Neural cell (in vitro differentiated cells): Measurements from ENCODE around the gene TLCD5. TPM values are rescaled to one million over a fixed set of nuclear protein-coding genes. Genes with fewer than 3 reads are reported as not detected.

Source experiments
- H2AFZ ChIP-seq: fragments of 200-600, 300-800 bp; sonication (generic), shearing (Covaris generic); 2 replicates; pipeline ENCODE4 v1.6.0; 2014; ENCODE audit warnings: low read depth, mild to moderate bottlenecking, antibody characterized with exemption, low read length, moderate library complexity
- H3F3A ChIP-seq: fragments of 200-600 bp; shearing (Covaris generic); 2 replicates; pipeline ENCODE4 v1.6.1; 2016; ENCODE audit warnings: mild to moderate bottlenecking, moderate library complexity, mixed read lengths, antibody characterized with exemption, low read length; ENCODE audit not compliant: insufficient read depth, poor library complexity, severe bottlenecking
- H3K27ac ChIP-seq: fragments of 200-600, 300-800 bp; sonication (generic), shearing (Covaris generic); 2 replicates; pipeline ENCODE4 v1.5.1; 2014; ENCODE audit warnings: mild to moderate bottlenecking, low read length, moderate library complexity
- H3K27me3 ChIP-seq: fragments of 300-800, 200-600 bp; sonication (generic), shearing (Covaris generic); 2 replicates; pipeline ENCODE4 v1.6.0; 2014; ENCODE audit warnings: mild to moderate bottlenecking, low read depth, low read length, moderate library complexity; ENCODE audit not compliant: insufficient read depth
- H3K36me3 ChIP-seq: fragments of 300-800, 200-600 bp; sonication (generic), shearing (Covaris generic); 2 replicates; pipeline ENCODE4 v1.5.1; 2014; ENCODE audit warnings: mild to moderate bottlenecking, antibody characterized with exemption, low read length, moderate library complexity; ENCODE audit not compliant: insufficient read depth
- H3K4me2 ChIP-seq: fragments of 300-800, 200-600 bp; sonication (generic), shearing (Covaris generic); 2 replicates; pipeline ENCODE4 v1.6.0; 2014; ENCODE audit warnings: mild to moderate bottlenecking, low read length
- H3K4me3 ChIP-seq: fragments of 300-800, 200-600 bp; sonication (generic), shearing (Covaris generic); 2 replicates; pipeline ENCODE4 v1.5.1; 2014; ENCODE audit warnings: mild to moderate bottlenecking, low read length, moderate library complexity
- H3K79me2 ChIP-seq: fragments of 200-600 bp; shearing (Covaris generic); replicated peaks from 2 replicates; pipeline ENCODE4 v1.6.0; 2014; ENCODE audit warnings: mild to moderate bottlenecking, low read length, moderate library complexity; ENCODE audit not compliant: insufficient read depth
- H3K9ac ChIP-seq: fragments of 300-800, 200-600 bp; sonication (generic), shearing (Covaris generic); 2 replicates; pipeline ENCODE4 v1.6.1; 2016; ENCODE audit warnings: mild to moderate bottlenecking, low read length, mixed read lengths
- H3K9me2 ChIP-seq: fragments of 200-600 bp; shearing (Covaris generic); 2 replicates; pipeline ENCODE4 v1.6.1; 2016; ENCODE audit warnings: mild to moderate bottlenecking, low read length, mixed read lengths; ENCODE audit not compliant: insufficient read depth
- H3K9me3 ChIP-seq: fragments of 200-600, 300-800 bp; sonication (generic), shearing (Covaris generic); 2 replicates; pipeline ENCODE4 v1.6.1; 2016; ENCODE audit warnings: mild to moderate bottlenecking, mixed run types, low read length, moderate library complexity, mixed read lengths
- H4K20me1 ChIP-seq: fragments of 200-600 bp; shearing (Covaris generic); 2 replicates; pipeline ENCODE4 v1.6.1; 2016; ENCODE audit warnings: mild to moderate bottlenecking, mixed run types; ENCODE audit not compliant: insufficient read depth
- CTCF ChIP-seq: fragments of 450-650 bp; IDR thresholded peaks from 2 replicates; pipeline ENCODE4 v1.5.1; 2014; ENCODE audit warnings: antibody characterized with exemption, mild to moderate bottlenecking, moderate library complexity; ENCODE audit not compliant: poor library complexity, severe bottlenecking
- EP300 ChIP-seq: fragments of 450-650 bp; conservative IDR thresholded peaks from 2 replicates; pipeline ENCODE4 v1.6.1; 2014; ENCODE audit warnings: antibody characterized with exemption, mild to moderate bottlenecking, moderate library complexity; ENCODE audit not compliant: poor library complexity, severe bottlenecking
- EZH2 ChIP-seq: fragments of 200-600, 300-800 bp; shearing (Covaris generic), sonication (generic); IDR thresholded peaks from 2 replicates; pipeline ENCODE4 v1.6.1; 2014; ENCODE audit warnings: antibody characterized with exemption, low read length, borderline replicate concordance, mild to moderate bottlenecking; ENCODE audit not compliant: insufficient read depth, poor library complexity, severe bottlenecking
- MXI1 ChIP-seq: fragments of 450-650 bp; conservative IDR thresholded peaks from 2 replicates; pipeline ENCODE4 v1.6.1; 2014; ENCODE audit warnings: antibody characterized with exemption, mild to moderate bottlenecking; ENCODE audit not compliant: poor library complexity, severe bottlenecking
- POLR2AphosphoS5 ChIP-seq: IDR thresholded peaks from 2 replicates; pipeline ENCODE4 v1.6.1; 2012
- RAD21 ChIP-seq: fragments of 450-650 bp; conservative IDR thresholded peaks from 2 replicates; pipeline ENCODE4 v1.6.1; 2014; ENCODE audit warnings: antibody characterized with exemption, mild to moderate bottlenecking, moderate library complexity
- REST ChIP-seq: IDR thresholded peaks from 2 replicates; pipeline ENCODE4 v1.6.1; 2012; ENCODE audit warnings: borderline replicate concordance
- SMC3 ChIP-seq: fragments of 450-650 bp; conservative IDR thresholded peaks from 2 replicates; pipeline ENCODE4 v1.6.1; 2014; ENCODE audit warnings: antibody characterized with exemption, mild to moderate bottlenecking, moderate library complexity; ENCODE audit not compliant: poor library complexity
- TAF1 ChIP-seq: IDR thresholded peaks from 2 replicates; pipeline ENCODE4 v1.6.1; 2012; ENCODE audit warnings: low read depth
- polyA minus RNA-seq: library from RNA; depleted of rRNA, polyadenylated mRNA; stranded (reverse); fragments of >200 nt; gene quantifications from 2 replicates; pipeline ENCODE4 v1.2.3, GENCODE V29; 2014
- polyA plus RNA-seq: library from polyadenylated mRNA; depleted of rRNA; stranded (reverse); fragments of >200 nt; gene quantifications from 2 replicates; pipeline ENCODE4 v1.2.3, GENCODE V29; 2014

Gene TLCD5
- 23.4 and 31.1 TPM in 2 replicates for polyA plus RNA-seq
- 24.8 and 28.4 TPM in 2 replicates for polyA minus RNA-seq

GRCh38 chr11:120324932-120325810 lies at the start of gene TLCD5:
TLCD5 (plus strand) TSS chr11:120325299; CDS start chr11:120327442, 2,143 bp downstream.
- H3K27ac ChIP-seq = peak within 1 kb of the TSS; percentile 74
- H3K4me3 ChIP-seq = peak within 1 kb of the TSS; percentile 81
- H3K36me3 ChIP-seq = no peaks in the 10 kb centered on the region
- peak within 1 kb of the TSS; percentile 52 for H2AFZ ChIP-seq
- no peaks in the 10 kb centered on the region for H3K9me3 ChIP-seq
- H4K20me1 ChIP-seq = no peaks in the 10 kb centered on the region
- H3F3A ChIP-seq = peaks cover 5% of the 10 kb centered on the region
- TF ChIP-seq SMC3 = peak; percentile 47
- peak; percentile 67 for TF ChIP-seq CTCF
- TF ChIP-seq EZH2 = no peak
- peak; percentile 52 for TF ChIP-seq EP300
- TF ChIP-seq TAF1 = no peak
- peak; percentile 42 for TF ChIP-seq RAD21
- TF ChIP-seq MXI1 = peak; percentile 77
- peak; percentile 73 for TF ChIP-seq POLR2AphosphoS5
- H3K27me3 ChIP-seq = no peaks in the 10 kb centered on the region
- peak within 1 kb of the TSS; percentile 87 for H3K9ac ChIP-seq
- H3K9me2 ChIP-seq = no peaks in the 10 kb centered on the region
- H3K4me2 ChIP-seq = peak within 1 kb of the TSS; percentile 71
- peaks cover 6% of the 10 kb centered on the region for H3K79me2 ChIP-seq

GRCh38 chr11:120279502-120279901 lies 45.6 kb upstream of the TLCD5 start:
- Histone ChIP-seq H3K4me2 (no peak overlapping the region), H3K27me3 (no peaks in the 10 kb centered on the region), H3K4me3 (no peak overlapping the region), H2AFZ (no peak overlapping the region), H3K27ac (no peak overlapping the region), H3K36me3 (no peaks in the 10 kb centered on the region), H3F3A (no peaks in the 10 kb centered on the region), H3K9me3 (no peaks in the 10 kb centered on the region), H3K79me2 (no peaks in the 10 kb centered on the region), H3K9ac (no peak overlapping the region), H3K9me2 (no peaks in the 10 kb centered on the region), H4K20me1 (no peaks in the 10 kb centered on the region)
- TF ChIP-seq MXI1 (no peak), SMC3 (no peak), RAD21 (no peak), POLR2AphosphoS5 (no peak), EP300 (no peak), REST (no peak), EZH2 (no peak), CTCF (no peak), TAF1 (no peak)
